PC-3 (cell line): ENCODE data around the gene PALD1.

Source experiments
- CTCF ChIP-seq: fragments of 300-600 bp; sonication (generic); conservative IDR thresholded peaks from 2 replicates; pipeline ENCODE4 v1.5.1; 2017; ENCODE audit warnings: antibody characterized with exemption, low read depth, mild to moderate bottlenecking, low read length
- EZH2 ChIP-seq: fragments of 300-600 bp; sonication (generic); IDR thresholded peaks from one replicate; pipeline ENCODE4 v1.6.1; 2017; ENCODE audit warnings: antibody characterized with exemption, mild to moderate bottlenecking, low read length; ENCODE audit not compliant: unreplicated experiment

GRCh38 chr10:70605161-70605560 lies 126.6 kb downstream of the PALD1 start:
- TF ChIP-seq CTCF (no peak), EZH2 (no peak)
